Stimulated activated CD8-positive, alpha-beta memory T cell treated with anti-CD3 and anti-CD28 coated beads, Interleukin-15, amount 100 ng/mL, for 48 hours (primary cell): ENCODE measurements around the gene SERINC5.

Source experiments
- DNase-seq, 2 donors: peaks; one replicate each; pipeline ENCODE4 v3.0.0-alpha.2; 2020; ENCODE audit warnings: low read depth in 2 of 2

SERINC5 gene

DNA sequence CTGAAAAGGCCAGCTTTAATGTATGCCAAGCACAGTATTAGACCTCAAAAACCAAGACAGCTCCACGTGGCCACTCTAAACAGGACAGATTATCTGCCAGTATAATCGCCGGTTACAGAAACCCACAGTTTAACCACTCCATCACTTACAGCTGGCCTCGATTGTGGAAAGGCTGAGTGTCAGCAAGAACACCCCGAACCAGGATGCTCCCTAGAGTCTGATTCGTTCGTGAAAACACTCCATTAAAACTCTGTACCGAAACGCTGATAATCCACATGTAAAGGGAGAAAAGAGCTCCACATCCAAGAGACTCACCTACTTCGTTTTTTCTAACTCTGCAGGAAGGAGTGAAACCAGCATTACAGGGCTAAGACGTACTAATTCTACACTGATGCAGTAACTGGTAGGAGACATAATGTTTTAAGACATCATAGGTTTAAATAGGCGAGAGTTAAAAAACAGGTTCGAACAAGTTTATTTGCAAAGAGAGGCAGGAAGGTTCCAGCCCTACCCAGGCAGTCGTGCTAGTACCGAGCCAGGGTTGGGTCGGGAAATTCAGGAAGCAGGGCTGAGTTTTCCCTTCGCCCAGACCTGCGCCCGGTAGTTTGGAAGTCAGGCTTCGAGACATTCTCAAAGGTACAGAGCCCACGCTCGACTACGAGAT lies 949 bp downstream of the SERINC5 start:
- DNase-seq: peak in 1 of 2 donors; percentile 27

DNA sequence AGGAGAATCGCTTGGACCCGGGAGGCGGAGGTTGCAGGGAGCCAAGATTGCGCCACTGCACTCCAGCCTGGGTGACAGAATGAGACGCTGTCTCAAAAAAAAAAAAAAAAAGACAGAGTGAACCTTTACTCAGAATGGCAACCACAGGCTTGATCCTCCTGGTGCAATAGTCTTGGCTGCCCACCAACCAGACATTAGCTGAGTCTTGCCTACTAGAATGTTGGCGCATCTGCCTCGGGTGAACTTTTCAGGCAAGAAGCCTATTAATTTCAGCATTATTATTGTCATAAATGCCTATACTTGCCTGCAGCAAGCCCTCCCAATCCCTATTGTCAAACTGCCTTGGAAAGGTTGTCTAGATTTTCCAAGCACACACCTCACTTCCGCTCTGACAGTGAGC lies 4.2 kb downstream of the SERINC5 start:
- no peak for DNase-seq

DNA sequence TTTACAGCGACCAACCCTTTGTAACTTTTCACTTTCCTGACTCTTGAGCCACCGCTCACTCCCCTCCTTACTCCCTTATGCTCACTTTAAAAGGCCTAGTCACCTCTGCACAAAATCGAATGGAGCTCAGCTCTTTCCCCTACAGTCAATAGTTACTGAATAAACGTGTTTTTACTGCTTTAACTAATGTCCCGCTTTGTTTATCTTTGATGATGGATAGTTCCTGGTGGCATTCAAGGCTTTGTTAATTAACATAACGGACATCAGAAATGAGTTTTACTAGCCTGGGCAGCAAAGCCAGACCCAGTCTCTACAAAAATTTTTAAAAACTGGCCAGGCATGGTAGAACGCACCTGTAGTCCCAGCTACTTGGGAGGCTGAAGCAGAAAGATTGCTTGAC lies 5.0 kb downstream of the SERINC5 start:
- no peak for DNase-seq

DNA sequence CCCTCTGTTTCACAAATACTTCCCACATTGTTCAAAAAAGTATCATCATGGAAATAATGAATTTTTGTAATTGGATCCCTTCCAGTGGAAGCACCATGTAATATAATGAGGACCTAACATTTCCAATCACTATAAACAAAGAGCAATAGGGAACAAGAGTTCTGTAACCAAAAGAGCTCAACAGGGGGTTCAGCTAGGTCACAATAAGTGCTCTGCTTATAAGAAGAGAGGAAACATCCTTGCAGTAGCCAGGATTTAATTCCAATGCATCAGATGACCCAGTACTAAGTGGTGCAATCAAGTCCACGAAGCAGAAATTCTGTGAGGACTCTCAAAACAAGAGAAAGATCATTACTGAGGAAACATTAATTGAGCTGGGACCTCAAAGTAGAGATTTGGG lies 5.9 kb downstream of the SERINC5 start:
- DNase-seq: no peak

DNA sequence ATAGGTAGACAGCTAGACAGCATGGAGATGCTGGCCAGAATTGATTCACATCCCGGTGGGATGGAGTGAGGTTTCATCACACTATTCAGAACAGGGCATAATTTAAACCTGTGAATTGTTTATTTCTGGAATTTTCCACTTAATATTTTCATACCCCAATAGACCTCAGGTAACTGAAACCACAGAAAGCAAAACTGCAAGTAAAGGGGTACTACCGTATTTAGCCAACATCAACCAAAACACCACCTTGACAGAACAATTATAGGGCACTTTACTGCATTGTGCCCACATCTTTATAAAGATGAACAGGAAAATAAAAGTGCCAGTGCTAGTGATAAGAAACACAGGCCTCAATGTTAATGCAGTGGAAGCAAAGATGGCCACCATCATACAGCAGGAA lies 7.5 kb downstream of the SERINC5 start:
- DNase-seq: no peak

DNA sequence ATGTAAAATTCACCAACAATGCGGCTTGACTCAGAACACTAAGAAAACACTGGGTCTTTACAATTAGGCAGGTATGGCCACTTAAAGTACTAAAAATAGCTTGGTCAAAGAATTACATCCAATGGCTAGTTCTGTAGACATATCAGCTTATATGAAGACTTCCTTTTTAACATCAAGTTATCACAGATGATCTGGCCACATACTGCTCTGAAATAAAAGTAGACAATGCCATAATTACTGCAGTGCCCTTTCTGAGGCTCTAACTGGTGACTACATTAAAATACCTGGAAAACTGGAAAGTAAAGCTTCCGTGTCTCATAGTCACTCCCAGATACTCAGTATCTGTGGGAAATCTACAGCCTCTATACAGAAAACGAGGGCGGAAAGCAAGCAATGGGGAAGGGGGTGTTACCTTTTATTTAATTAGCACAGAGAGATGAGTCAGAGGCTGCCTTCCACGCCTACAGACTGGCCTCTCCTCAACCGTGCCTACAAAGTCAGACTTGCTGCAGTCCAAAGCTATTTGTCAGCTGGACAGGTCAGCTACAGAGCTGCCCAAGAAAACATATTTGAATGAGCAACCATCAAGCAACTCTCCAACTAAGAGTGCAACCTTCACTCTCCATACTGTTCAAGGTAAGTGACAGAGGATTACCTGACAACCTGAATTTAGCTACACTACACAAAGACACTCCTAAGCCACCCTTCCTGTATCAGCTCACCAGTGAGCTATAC lies 8.7 kb downstream of the SERINC5 start:
- DNase-seq: no peak

DNA sequence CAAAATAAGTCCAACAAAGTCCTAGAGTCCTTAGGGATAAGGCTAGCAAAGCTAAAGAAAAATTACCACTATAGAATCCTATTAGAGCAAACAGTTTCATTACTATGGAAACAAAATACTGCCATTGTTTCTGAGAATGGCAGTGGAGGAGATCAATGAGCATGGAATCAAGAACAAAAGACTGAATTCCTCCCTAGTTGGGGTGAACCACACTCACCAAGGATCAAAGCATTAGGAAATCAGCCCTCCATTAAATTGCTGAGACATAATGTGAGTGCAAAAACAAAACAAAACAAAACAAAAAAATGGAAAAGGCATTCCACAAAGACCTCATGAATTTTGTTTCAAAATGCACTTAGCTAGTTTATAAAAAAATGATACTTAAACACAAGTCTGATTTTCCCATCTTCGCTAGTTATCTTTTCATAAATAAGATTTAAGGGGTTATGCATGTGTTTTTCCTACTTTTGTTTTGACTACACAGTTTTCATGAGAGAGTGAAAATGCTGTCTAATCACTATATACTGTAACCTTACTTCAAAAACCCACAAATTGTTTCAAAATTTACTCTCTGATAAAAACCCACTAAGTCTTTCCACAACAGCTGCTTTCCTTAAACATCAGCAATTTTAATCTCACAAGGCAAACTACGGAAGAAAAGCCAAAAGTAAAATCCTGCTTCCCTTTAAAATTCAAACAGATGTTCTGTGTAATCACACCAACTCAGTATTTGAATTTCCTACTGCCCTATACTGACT lies 9.7 kb downstream of the SERINC5 start:
- DNase-seq: no peak

DNA sequence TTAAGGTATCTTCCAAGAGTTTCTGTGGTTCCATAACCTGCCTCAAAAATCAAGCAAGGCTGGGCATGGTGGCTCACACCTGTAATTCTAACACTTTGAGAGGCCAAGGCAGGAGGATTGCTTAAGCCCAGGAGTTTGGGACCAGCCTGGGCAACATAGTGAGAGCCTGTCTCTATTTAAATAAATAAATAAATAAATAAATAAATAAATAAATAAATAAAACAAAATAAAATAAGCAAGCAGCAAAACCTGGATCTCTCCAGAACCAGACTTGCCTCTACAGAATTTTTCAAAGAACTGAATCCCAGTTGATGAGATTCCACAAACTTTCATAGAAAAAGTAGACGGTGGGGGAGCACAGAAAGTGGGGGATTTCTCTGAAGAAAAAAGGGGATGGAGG lies 12.3 kb downstream of the SERINC5 start:
- DNase-seq: no peak

DNA sequence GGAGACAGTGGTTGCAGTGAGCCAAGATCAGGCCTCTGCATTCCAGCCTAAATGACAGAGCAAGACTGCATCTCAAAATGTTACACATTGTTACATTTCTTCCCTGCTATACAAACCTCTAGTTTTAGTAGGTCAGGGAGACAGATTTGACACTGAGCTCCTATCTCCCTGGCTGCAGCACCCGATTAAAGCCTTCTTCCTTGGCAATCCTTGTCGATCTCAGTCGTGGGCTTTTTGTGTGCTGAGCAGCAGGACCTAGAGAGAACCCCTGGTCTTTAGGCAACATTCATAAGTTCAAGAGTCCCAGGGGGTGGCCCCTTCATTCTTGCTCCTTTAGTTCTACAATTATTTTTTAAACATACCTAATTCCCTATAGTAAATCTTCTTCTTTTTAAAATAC lies 13.0 kb downstream of the SERINC5 start:
- DNase-seq: no peak

DNA sequence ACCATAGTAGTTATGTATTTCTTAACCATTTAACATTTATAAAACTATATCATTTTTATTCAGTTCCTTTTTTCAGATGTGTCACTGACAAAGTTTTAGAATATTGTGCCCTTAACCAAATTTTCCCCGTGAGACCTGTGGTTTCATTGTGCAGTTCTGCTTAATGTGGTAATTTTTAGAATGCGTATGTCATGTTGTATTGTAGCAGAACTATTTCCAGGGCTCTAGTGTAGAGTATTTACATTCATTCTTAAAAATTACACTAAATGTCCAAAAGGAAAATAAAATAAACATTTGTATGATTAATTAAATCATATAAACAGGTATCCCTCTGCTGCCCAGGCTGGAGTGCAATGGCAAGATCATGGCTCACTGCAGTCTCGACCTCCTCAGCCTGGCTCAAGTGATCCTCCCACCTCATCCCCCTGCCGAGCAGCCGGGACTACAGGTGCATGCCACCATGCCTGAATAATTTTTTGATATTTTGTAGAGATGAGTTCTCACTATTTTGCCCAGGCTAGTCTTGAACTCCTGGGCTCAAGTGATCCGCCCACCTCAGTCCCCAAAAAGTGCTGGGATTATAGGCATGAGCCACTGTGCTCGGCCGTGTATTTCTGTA lies 15.4 kb downstream of the SERINC5 start:
- DNase-seq: no peak

DNA sequence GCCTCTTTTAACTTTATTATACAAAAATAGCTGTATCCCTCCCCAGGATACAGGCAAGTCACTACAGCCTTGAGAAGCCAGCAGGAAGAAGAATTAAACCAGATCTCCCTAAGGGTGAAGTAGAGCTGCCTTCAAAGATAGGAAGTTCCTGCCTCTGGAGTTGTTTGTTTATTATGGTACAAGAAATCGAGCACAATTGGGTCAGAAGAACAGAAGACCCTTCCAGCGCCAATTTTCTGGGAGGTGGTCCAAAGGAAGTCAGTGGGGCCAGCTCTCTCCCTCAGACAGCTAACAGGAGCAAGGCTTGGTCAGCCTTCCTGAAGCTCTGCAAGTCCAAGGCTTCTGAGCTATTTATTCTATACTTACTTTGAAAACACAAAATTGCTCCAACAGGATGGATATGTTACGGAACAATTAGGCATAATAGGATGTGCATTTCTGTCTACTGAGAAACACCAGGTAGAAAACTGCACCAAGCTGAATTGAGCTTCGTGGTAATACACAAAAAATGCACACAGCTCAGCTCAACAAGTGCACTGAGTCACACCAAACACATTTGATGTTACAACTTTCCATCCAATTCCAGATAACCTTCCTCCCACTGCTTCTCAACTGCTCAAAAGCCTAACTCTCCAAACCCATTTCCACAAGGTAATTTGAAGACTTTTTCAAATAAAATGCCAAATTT lies 16.0 kb downstream of the SERINC5 start:
- DNase-seq: no peak

DNA sequence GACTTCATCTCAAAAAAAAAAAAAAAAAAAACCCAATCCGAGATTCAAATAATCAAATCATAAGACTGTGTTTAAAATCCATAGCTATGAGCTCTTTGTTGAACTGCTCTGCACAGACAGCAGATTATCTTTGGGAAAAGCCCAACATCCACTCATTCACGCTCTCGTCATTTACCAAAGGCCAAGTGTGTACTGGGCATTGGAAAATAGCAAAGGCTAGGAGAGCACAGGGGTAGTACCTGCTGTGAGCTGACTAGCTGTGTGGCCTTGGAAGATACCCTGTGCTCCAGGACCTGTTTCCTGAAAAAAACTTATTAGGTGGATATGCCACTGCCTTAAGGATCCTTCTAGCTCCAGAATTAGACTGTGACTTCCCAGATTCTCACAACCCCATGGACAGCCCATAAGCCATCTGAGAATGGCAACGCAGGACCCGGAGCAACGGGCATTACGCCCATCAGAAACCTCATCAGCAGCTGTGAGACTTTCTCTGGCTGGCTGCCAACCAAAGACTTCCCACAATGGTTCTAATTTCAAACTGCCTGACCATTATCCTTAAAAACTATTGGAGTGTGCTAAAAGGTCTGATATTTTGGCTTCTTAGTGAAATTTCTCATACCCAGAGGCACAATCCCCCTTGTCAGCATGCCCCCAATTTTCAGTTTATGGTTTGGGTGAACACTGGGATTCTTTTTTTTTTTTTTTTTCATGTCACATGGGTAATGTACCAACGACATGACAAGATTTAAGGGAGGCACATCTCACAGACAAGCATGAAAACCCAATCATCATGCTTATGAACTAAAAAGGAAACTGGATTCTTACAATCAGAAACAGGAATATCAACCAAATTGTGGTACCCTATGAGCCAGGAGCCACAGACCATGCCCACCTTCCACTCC lies 16.8 kb downstream of the SERINC5 start:
- DNase-seq: no peak

DNA sequence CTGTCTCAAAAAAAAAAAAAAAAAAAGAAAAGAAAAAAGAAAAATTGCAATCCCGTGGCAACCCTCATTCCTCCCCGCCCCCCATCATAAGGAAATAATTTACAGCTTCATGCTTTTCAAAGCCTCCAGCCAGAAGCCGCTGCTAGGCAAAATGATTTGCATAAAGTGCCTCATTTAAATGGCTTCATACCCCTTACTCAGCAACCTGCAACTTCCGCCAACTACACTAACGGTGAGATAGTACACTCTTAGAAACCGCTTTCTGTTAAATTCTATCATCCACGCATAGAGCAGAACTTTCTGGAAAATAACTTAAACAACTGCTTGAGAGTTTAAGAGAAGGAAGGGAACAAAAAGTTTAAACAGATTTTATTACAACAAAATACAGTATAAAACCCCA lies 17.8 kb downstream of the SERINC5 start:
- DNase-seq: no peak

DNA sequence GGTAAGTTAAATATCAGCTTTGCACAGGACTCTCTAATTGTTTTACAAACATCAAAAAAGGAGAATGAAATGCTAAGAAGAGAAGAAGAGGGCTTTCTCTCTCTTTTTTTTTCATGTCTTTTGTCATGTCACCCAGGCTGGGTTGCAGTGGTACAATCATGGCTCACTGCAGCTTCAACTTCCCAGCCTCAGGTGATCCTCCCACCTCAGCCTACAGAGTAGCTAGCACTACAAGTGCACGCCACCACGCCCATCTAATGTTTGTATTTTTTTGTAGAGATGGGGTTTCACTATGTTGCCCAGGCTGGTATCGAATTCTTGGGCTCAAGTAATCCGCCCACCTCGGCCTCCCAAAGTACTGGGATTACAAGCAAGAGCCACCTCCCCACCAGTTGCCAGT lies 18.6 kb downstream of the SERINC5 start:
- no peak for DNase-seq

DNA sequence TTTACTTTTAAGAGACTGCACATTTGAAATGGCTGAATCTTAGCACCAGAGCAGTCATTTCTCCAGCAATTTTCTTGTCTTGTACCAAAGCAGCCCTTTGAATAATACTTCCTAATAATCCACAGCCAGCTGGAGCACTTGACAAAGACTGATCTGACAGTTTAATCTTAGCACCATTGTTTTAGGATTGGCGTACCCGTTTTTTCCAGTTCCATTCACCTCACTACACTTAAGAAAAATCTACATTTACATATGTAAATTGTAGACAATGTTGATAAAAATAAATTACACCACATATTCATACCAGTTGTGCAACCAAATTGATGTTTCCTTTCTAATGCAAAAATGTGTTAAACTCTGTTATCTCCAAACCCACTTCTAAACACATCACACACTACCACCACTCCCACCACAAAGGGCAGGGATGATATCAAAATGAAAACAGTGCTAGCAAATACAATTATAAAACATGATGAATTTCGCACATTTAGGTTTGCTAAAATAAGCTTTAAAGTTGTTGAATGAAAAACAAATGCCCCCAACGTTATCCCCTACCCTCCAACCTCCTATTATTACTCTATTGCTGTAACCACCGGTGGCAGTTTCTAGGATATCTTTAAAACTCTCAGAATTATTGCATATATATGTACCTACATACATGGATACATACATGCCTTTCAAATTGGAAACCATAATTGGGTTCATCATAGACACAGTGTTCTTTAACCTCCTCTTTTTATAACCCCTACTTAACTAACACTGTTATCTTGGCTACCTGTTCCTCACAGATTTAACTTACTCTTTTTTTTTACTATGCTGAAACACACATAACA lies 21.5 kb downstream of the SERINC5 start:
- no peak for DNase-seq

DNA sequence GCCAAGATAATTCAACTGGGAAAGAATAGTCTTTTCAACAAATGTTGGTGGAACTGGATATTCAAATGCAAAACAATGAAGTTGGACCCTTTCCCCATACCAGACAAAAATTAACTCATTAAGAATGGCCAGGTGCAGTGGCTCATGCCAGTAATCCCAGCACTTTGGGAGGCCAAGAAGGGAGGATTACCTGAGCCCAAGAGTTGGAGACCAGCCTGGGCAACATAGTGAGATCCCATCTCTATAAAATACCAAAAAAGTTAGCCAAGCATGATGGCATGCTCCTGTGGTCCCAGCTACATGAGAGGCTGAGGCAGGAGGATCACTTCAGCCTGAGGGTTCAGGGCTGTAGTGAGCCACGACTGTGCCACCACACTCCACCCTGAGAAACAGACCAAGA lies 24.2 kb downstream of the SERINC5 start:
- no peak for DNase-seq

DNA sequence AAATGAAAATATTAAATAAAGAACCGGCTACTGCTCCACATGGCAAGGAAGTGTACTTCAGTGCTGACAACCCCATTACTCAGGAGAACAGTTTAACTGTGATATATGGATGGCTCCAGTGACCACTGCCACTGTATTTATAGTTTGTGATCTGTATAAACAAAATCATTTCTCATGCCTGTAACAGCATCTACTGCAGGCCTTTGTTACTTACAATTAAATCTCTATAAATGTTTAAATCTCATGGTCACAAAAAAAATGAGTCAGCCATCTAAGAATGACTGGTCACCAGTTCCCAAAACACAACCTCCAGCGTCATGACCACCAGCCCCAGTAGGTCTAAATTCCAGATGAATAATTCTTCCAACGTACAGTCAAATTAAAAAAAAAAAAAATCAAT lies 24.6 kb downstream of the SERINC5 start:
- no peak for DNase-seq

DNA sequence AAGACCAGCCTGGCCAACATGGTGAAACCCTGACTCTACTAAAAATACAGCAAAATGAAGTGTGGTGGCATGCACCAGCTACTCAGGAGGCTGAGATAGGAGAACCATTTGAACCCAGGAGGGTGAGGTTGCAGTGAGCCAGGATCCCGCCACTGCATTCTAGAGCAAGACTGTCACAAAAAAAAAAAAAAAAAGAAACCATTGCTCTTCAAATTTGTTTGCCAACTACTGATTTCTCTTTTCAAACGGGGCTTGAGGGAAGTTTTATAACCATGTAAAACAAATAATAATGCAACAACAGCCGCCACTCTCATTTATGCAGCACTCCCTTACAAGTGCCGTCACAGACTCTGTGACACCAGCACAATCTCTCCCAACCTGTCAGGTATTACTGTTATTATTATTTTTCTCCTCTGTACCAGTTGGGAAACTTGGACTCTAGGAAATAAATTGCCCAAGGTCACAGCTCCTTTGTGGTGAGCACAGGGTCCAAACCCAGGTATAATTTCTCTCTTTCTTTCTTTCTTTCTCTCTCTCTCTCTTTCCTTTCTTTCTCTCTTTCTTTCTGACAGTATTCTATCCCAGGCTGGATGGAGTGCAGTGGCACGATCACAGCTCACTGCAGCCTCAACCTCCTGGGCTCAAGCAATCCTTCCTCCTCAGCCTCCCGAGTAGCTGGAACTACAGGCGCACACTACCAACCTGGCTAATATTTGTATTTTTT lies 25.4 kb downstream of the SERINC5 start:
- no peak for DNase-seq

DNA sequence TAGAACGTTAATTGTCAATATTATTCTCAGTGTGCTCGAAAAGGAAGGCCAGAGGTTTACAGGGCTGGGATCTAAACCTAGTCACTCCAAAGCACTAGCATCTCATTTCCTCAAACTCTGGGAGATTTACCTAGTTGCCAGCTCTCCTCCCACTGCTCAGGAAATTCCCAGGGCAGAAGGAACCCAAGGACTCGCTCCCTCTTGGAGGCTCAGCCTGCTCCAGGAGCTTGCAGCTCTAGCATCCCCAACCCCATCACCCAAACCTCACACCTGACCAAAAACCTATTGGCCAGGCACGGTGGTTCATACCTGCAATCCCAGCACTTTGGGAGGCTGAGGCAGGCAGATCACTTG lies 26.0 kb downstream of the SERINC5 start:
- DNase-seq: no peak
